GM03348 (cell line): Measurements from ENCODE around the gene P4HA2.

ENCODE experiments used
- DNase-seq: peaks from one replicate; pipeline ENCODE4 v3.0.0; 2012; ENCODE audit warnings: low spot score

P4HA2 gene

DNA sequence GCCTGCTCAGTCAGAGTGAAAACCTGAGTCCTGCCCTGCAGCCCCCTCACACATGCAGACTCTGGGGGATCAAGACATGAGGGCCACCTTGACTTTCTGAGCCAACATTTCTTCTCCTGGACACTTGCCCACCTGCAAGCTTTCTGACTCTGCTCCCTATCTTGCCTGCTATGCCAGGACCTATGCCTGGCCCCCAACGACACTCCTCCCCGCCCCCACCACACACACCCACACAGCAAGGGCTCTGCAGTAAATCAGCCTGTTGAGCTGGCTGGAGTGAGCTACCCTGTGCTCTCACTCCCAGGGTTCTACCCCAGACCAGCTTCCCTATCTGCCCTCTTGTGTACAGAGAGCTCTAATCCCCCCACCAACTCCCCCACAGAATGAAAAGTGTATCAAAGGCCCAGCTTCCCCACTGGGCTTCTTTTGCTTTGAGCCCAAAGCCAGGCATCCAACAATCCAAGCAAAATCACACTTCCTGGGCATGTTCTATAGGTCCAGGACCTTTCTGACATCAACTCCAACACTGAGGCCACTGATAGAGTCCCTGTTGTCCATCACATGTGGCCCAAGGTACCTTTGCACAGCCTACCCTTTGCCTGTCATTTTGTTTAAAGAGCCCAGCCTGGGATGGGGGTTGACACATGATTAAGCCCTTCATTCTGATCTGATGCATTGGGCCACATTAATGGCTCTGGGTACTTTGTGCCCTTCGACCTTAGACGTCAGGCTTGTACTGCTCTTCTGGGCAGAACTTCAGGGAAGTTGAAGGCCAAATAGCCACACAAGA lies 37.1 kb upstream of the P4HA2 start:
- DNase-seq = no peak

DNA sequence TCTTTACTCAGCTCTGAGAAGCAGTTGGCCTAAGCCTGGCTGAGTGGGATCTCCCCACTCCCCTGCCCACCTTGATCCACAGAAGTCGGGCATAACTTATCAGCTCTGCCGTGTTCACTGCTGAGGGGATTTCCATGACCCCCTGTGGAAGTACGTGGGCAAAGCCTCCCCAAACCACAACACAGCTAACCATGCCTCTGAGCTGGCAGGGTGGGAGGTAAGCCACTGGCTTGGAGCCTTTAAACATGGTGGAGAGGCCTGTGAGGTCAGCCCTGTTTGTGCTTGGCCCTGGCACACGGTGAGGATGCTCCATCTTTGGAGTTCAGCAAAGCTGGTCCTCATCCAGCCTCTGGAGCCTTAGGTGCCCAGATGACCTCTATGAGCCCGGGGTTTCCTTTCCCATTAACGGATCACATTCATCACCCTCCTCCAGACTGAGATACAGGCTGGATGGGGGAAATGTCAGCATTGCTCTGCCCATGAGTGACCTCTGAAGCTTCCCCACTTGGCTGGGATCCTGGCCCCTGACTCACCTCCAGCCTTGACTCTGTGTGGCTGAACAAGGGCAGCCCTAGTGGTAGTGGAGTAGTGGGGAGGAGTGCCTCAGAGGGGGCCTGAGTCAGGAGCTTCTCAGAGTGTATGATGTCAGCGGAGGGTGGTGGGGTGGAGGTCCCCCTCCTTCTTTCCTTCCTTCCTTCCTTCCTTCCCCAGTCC lies 36.1 kb upstream of the P4HA2 start:
- peak; percentile 84 for DNase-seq

DNA sequence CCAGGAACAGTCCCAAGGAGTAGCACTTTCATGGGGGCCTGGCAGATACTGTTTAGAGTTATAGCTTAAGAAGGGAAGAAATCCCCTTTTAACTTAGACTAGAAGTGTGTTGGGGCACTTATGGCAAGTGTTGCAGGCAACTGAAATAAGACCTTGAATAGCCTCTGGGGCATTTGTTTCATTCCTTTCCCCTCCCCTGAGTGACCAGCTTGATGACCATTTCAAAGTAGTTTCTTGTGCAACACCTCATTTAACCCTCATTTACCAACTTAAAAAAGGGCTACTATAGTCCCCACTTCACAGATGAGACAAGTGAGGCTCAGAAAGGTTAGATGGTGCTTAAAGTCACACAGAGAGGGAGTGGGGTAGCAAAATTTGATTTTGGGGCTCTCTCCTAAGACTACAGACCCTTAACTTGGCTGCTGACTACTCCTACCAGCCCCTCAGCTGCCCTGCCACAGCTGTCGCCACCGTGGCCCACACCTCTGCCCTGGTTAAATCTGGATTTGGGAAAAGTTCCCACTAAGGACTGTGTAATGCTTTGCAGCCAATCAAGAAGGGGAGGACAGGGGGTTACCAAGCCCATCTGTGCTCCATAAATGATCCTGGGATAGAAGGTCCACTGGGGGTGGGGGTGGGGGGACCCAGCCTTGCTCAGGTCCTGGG lies 35.4 kb upstream of the P4HA2 start:
- DNase-seq = no peak

DNA sequence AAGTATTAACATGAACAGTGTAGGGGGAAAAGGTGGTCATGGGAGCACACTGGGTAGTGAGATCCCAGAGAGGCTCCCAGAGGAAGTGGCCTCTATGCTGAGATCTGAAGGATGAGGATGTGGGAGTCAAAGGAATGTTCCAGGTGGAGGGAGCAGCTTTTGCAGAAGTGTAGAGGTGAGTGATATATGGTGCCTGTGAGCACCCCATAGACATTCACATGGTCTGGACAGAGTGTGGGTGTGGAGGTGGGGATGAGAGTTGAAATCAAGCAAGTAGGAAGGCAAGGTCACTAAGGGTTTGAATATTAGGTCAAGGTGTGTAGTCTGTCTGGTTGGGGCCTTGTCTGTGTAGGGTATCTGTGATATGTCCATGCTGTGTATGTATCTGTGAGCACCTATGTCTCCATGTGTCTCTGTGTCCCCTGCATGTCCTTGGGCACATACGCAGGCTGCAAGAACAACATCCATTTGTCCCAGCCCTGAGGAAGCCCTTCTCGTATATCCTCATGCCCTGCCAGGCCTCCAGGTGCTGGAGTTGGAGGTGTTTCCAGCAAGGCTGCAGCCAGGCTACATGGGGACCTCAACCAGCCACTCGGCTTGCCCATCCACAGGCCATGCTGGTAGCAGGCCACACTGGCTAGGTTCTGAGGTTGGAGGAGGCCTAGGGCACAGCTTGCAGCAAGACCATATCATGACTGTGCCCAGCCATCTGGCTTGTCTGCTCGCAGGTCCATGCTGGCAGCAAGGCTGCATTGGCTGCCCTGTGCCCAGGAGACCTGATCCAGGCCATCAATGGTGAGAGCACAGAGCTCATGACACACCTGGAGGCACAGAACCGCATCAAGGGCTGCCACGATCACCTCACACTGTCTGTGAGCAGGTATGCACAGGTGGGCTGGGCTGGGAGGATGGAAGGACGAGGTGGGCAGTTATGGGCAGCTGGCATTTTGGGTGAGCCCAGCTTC lies 34.5 kb upstream of the P4HA2 start:
- DNase-seq = no peak

DNA sequence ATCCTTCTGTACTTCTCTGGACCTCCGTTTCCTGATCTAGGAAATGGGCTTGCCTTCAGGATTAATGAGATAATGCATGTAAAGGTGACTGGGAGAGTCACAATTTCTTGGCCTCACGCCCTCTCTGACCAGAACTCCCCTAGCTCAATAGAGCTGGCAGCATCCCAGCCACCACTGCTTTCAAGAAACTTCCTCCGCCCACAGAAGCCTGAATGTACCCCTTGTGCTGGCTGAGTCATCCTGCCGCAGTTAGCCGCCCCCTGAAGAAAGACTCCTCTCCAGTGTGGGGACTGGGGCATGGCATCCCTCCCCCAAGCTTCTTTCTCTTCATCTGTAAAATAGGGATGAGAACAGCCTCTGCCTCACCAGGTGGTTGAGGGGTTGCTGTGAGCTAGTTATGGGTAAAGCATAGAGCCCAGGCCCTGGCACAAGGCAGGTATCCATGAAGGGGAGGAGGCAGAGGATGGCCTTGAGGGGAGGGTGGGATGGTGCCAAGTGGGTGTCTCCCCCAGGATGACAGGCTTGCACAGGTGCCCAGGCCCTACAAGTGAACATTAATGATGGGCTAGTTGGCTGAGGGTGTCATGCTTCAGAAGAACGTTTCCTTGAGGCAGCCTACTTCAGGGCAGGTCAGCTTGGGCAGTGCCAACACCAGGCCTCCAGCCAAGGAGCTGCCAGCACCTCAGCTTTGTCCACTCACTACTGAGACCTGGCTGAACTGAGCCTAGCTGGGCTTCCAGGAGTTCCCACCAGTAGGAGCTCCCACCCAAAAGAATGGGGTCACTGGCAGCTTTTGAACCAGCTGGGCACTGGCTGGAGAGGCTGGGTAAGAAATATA lies 33.3 kb upstream of the P4HA2 start:
- peak; percentile 56 for DNase-seq

DNA sequence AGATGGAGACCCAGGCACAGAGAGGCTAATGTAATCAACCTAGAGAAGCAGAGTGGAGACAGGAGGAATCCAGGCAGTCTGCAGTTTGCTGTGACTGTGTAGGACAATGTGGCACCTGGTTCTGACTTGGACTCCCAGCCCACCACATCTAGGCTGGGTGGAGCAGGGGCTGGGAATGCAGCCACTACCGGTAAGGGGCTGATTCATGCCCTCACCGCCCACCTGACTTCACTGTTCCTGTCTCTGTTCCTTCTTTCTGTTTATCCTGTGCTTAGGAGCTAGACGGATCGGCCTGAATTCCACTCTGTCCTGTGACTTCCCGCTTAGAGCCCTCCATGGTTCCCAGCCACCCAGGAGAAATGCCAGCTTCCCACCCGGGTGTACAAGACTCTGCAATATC lies 32.4 kb upstream of the P4HA2 start:
- DNase-seq = no peak

DNA sequence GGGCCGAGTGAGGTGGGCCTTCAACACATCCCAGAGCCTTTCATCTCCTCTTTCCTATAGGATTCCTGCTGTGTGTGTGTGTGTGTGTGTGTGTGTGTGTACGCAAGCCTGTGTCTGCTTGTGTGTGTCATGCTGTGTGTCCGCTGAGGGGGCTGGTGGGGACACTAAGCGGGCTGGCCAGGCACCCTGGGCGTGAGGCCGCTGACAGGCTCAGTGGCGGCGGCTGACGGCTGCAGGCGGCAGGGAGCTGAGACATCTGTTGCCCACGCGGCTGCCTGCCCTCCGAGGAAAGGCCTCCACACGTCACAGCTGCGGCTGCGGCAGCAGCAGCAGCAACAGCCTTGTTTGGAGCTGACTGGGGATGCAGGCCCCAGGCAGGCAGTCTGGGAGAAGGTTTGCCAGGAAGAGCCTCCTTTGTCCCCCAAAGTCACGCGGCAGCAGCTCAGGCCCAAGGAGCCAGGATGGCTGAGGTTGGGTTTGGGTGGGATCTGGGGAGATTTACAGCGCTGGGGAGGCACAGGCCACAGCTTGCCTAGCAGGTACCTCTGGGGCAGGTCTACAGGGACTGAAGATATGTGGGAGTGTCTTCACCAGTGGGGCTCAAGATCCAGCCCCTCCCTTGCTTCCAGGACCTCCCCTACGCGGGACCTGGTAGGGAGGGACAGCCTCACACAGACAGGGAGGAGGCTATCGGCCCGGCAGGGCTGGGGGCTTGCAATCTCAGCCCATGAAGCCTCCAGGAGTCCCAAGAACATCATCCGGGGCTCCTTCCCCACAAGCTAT lies 31.6 kb upstream of the P4HA2 start:
- peak; percentile 93 for DNase-seq

DNA sequence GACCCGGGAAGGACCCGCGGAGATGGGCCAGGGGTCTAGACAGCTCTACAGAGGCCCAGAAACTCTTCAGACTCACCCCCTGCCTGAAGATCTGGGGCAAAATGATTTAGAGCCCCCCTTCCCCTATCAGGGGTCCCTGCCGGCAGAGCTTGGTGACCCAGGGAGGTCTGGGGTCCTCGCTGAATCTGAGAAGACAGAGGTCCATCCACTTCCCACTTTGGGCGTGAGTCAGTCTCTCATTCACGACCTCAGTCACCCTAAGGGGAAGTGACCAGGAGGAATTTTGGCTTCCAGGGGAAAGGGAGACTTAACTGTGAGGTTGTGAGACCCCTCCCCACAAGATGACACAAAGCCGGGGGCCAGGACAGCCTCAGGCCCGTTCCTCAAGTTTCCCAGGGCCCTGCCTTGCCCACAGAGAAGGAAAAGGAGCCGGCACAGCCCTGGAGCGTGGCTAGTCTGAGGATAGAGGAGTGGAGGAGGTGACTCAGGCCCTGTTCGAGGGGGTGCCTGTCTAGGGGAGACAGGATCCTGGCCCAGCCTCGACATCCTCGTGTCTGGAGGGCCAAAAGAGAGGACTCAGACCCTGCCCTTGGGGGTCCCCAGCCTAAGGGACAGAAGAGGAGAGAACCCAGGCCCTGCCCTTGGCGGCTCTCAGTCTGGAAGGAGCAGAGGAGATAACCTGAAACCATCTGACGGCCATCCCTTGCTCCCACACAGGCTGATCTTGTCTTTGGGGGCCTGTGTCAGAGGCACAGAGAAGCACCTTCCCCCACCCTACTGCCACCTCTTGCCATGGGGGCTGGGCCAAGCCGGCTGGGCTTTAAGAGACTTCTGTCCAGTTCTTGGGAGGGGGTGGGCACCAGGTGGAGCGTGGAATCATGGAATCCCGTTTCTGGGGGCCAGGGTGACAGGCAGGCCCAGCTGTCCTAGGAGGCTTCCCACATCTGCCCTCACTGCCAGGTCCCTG lies 30.7 kb upstream of the P4HA2 start:
- peak; percentile 80 for DNase-seq

DNA sequence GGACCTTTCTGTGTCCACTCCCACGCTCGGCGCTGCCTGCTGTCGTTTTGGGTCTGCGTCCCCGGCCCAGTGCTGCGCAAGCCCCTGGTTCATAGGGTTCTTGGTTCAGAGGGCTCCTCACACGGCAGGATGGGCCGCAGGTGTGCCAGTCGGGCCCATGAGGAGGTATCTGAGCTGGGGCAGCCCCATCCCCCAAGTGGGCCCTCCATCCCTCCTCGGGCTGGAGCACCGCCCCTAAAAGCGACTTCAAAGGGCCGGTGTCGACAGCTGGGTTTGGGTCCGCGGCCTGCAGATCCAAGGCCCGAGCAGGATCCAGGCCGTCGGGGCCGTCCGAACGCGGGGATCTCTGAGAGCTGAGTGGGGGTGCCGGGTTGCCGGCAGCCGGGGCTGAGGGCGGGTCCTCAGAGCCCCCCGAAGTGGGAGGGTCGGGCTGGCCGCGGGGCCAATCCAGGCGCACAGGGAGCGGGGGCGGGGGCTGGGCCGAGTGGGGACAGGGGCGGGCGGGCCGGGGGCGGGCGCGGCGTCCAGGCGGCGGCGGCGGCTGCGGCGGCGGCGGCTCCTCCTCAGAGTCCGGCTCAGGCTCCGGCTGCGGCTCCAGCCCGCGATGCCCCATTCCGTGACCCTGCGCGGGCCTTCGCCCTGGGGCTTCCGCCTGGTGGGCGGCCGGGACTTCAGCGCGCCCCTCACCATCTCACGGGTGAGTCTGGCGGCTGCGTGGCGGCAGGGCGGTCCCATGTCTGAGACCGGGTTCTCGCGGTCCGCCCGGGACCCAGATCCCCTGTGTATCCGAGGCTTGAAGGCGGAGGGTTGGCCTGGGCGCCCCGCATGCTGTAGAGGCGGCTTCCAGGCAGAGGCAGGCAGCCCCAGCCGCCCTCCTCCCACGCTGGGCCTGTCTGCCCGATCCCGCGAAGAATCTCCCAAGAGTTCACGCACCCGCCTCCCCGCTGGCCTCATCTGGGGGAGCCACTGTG lies 29.8 kb upstream of the P4HA2 start, which contains the start of gene PDLIM4:
Gene PDLIM4, plus strand, starts transcription at position 566 of the 971 bp plus-strand sequence. Its CDS starts 39 bp downstream, at position 605.
- DNase-seq = peak; percentile 92

DNA sequence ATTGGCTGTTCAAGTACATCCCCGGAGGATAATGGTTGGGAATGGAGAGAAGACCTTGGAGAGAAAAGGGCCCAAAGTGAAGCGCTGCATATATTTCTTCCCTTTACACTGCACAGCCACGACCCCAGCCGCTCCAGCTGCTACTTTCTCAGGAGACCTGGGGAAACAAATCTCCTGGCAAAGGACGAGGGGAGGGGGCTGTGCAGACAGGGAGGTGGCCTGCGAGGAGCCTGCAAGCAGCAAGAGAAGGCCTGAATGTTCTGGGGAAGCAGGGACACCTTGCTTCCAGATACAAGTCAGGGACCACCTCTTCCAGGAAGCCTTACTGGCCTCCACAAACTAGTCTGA lies 29.1 kb upstream of the P4HA2 start:
- no peak for DNase-seq

DNA sequence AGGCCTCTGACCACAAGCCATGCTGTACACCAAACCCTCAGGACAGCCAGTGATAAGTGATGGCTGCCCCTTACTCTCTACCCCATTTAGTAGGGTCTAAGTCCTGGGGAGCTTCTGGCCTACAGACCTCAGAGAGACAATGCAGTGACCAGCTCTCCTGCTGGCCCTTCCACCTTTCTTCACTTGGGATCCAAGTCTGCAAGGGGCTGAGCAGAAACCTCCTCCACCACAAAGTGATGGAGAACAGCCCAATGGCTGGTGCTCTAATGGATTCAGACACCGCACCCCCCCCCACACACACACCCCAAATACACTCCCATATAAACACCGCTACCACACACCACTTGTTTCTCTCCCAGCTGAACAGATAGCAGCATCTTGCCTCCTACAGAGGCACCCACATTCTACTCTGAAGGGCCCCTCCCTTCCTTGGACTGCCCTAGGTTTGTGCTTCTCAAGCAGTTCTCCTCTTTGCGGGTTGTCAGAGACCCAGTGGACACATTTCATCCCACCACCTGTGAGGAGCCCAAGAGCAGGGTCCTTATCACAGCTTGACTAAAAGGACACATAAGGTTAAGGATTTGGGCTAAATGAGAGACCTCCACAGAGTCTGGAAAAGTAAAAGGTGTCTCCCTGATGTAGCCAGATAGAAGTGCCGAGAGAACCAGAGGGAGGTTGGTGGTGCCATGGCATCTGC lies 28.6 kb upstream of the P4HA2 start:
- DNase-seq = no peak

DNA sequence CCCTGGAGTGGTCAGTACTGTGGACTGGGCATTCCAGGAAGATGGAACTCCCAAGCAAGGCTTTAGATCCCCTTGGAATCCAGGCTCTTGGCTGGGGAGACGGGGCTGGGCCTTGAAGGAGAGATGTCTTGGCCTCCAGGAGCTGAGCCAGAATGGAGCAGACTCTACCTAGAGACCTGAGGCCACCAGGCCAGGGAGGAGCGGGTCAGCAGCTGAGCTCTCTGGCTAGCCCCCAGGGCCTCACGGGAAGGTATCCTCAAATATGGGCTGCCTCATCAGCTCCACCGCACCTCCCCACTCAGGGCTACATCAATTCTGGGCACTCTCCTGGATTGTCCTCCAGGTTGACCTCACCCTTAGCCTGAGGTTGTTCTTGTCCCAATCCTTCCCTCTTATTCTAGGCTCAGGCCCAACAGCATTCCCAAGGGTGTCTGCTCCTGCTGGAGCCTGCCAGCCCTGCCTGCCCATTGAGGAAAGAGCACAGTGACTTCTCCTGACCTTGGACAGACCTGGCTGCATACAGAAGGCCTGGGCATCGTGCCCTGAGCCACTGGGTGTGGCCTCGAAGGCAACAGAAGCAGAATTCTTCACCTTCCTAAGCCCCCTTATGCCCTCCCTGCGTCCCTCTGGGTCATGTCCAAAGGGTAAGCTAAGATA lies 26.8 kb upstream of the P4HA2 start:
- no peak for DNase-seq

DNA sequence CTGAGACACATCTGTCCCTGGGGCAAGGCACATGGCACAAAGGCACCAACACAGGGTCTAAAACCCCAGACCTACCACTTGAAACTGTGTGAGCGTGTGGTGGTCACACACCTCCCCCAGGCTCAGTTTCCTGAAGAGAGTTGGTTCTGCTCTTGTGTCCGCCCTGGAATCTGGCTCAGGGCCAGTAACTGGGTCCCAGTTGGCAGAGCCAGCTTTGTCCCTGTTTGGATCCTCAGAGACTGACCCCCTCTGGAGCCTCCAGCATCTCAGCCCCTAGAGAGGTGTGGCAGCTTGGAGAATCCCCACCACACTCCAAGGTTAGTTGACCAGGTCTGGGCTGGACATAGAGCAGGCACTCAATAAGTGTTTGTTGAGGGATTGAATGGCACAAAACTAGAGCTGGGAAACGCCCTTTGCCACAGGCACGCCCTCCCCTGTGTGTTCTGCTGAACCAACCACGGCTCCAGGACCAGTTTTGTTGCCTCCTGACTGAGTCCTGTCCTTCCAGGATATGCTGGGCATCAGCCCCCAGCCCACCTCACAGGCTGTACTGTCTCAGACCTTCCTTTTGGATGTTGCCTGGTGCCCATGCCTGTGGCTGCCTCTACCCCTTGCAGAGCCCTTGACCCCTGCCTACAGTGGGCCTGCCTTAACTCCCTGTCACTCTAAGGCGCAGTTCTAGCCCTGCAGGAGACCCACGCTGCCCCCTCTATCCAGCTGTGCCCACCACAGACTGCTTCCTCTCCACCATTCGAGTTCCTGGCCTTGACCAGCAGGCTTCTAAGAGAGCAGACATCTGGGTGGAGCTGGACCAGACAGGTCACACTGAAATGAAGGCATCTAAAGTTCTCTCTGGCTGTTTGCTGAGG lies 26.0 kb upstream of the P4HA2 start:
- no peak for DNase-seq

DNA sequence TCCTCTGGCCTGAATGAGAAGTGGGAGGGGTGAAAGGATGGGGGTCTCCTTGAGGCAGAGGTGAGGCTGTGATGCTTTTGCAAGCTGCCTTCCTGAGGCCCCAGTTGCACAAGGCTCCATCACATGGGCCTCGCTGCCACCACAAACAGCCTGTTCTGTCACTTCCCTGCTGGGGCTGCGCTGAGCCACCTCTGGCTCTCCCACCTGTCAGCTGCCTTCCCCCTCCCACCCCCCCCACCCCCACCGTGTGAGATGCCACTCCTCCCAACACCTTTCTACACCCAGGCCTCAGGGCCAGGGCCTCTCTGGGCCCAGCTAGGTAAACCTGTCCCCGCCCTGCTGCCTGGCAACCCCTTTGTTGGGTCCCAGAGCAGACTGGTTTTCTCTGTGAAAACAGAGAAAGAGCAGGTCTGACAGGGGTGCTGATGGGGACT lies 25.4 kb upstream of the P4HA2 start:
- DNase-seq = no peak

DNA sequence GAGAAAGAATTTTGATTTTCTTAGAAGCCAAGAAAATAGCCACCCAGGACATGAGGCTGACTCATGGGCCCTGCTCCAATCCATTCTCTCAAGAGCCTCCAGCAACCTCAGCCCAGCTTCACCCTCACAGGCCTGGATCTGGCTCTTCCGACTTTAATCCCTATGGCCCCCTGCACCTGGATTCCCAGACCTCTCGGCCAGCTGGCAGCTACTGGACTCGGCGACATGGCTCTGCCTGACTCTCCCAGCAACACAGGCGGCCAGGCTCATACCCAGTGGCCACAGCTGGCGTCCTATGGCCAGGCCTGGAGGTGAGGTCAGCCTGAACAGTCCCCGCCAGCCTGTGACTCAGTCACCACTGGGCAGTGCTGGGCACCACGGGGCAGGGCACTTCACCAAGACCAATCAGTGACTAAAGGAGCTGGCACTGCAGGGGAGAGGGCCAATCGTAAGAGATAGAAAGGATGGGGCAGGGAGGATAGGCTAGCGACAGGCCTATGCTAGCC lies 23.6 kb upstream of the P4HA2 start:
- no peak for DNase-seq
